ENCODE results near the gene SPRR4. TPM values are rescaled to one million over a fixed set of nuclear protein-coding genes. Genes with fewer than 3 reads are reported as not detected.

The SPRR4 gene
- total RNA-seq, 1 experiment from 2014 or later = not detected

GRCh38 chr1:152932170-152932811 is 38.2 kb upstream of the SPRR4 start:
- ChIA-PET POLR2A (no interaction called here), CTCF (no interaction called here)
- DNase-seq (ENCODE audit: low spot score) = no peak
- no peak overlapping the region for H3K4me3 Mint-ChIP-seq
- H3K36me3 Mint-ChIP-seq = peaks cover 8% of the 10 kb centered on the region
- no peaks in the 10 kb centered on the region for H3K27me3 Mint-ChIP-seq (ENCODE audit: low read depth)
- no peak for ATAC-seq
- H3K9me3 Mint-ChIP-seq = peaks cover 23% of the 10 kb centered on the region
- H3K4me1 Mint-ChIP-seq = no peaks in the 10 kb centered on the region
- no peak overlapping the region for H3K27ac Mint-ChIP-seq
- TF ChIP-seq SMAD3 (CRISPR knock-in tag; IDR thresholded peaks at IDR 0.05; ENCODE audit: borderline replicate concordance) = no peak
- no peak for TF ChIP-seq NFATC4 (CRISPR knock-in tag; IDR thresholded peaks at IDR 0.05)
- no peak for TF ChIP-seq ZMAT4 (CRISPR knock-in tag; IDR thresholded peaks at IDR 0.05)
- no peak for TF ChIP-seq SP1 (CRISPR knock-in tag; conservative IDR thresholded peaks at IDR 0.05)
- TF ChIP-seq SOX15 (CRISPR knock-in tag; IDR thresholded peaks at IDR 0.05) = no peak
- no peak for TF ChIP-seq MXD4 (CRISPR knock-in tag; IDR thresholded peaks at IDR 0.05; ENCODE audit: borderline replicate concordance)
- no peak for TF ChIP-seq OVOL2 (CRISPR knock-in tag; IDR thresholded peaks at IDR 0.05; ENCODE audit: borderline replicate concordance)
- TF ChIP-seq IRF1 (CRISPR knock-in tag; IDR thresholded peaks at IDR 0.05) = no peak
- TF ChIP-seq IRF2 (CRISPR knock-in tag; IDR thresholded peaks at IDR 0.05; ENCODE audit: borderline replicate concordance, low read depth) = no peak
- TF ChIP-seq GTF2I (CRISPR knock-in tag; conservative IDR thresholded peaks at IDR 0.05) = no peak
- TF ChIP-seq FOXJ3 (CRISPR knock-in tag; IDR thresholded peaks at IDR 0.05; ENCODE audit: borderline replicate concordance) = no peak
- TF ChIP-seq EMX1 (CRISPR knock-in tag; IDR thresholded peaks at IDR 0.05) = no peak

- Mint-ChIP-seq H3K27ac (no peak overlapping the region), H3K27me3 (ENCODE audit: low read depth) (no peaks in the 10 kb centered on the region), H3K4me3 (no peak overlapping the region), H3K36me3 (peaks cover 7% of the 10 kb centered on the region), H3K4me1 (no peaks in the 10 kb centered on the region), H3K9me3 (peaks cover 23% of the 10 kb centered on the region)
- ATAC-seq (no peak), DNase-seq (ENCODE audit: low spot score) (no peak)
- TF ChIP-seq ZNF532 (CRISPR knock-in tag; IDR thresholded peaks at IDR 0.05; ENCODE audit: borderline replicate concordance) (no peak), ZNF281 (CRISPR knock-in tag; IDR thresholded peaks at IDR 0.05) (no peak), FOXK1 (CRISPR knock-in tag; IDR thresholded peaks at IDR 0.05) (no peak), USF2 (CRISPR knock-in tag; IDR thresholded peaks at IDR 0.05) (no peak), ZNF396 (CRISPR knock-in tag; IDR thresholded peaks at IDR 0.05; ENCODE audit: borderline replicate concordance) (no peak)
- POLR2A ChIA-PET = no interaction called here
- CTCF ChIA-PET = no interaction called here
Observed at GRCh38 chr1:152933196-152933595, 37.3 kb upstream of the SPRR4 start.

All from WTC11 (cell line).